NB4 (cell line): Measurements from ENCODE around the gene PPP1R37.

Experiments used
- DNase-seq: peaks from one replicate; pipeline ENCODE4 v3.0.0; 2010; ENCODE audit warnings: low read depth
- H3K4me3 ChIP-seq: one replicate; pipeline ENCODE4 v1.5.1; 2011; ENCODE audit warnings: mild to moderate bottlenecking, low read depth, low read length, moderate library complexity
- CTCF ChIP-seq: IDR thresholded peaks from one replicate; pipeline ENCODE4 v1.5.1; 2012; ENCODE audit warnings: low read depth, low read length
- MAX ChIP-seq: IDR thresholded peaks from 2 replicates; pipeline ENCODE4 v1.6.1; 2011; ENCODE audit warnings: low read depth, low read length
- MYC ChIP-seq: IDR thresholded peaks from 2 replicates; pipeline ENCODE4 v1.6.1; 2011; ENCODE audit warnings: low read depth, low read length
- POLR2A ChIP-seq: IDR thresholded peaks from 2 replicates; pipeline ENCODE4 v1.6.1; 2011; ENCODE audit warnings: mild to moderate bottlenecking; ENCODE audit not compliant: insufficient read length; ENCODE audit errors: extremely low read depth

Gene PPP1R37

GRCh38 chr19:45162608-45163143 is 69.7 kb downstream of the PPP1R37 start:
- TF ChIP-seq MAX (no peak), MYC (no peak), POLR2A (no peak), CTCF (no peak)
- DNase-seq = no peak

GRCh38 chr19:45163156-45163555 is 70.2 kb downstream of the PPP1R37 start:
- H3K4me3 ChIP-seq = no peak overlapping the region
- DNase-seq = no peak
- TF ChIP-seq CTCF (no peak), MYC (no peak), POLR2A (no peak), MAX (no peak)

More at GRCh38 chr19:45162608-45163143, 69.7 kb downstream of the PPP1R37 start:
- no peak overlapping the region for H3K4me3 ChIP-seq

GRCh38 chr19:45163751-45164460 is 70.9 kb downstream of the PPP1R37 start:
- DNase-seq = peak; percentile 62
- TF ChIP-seq CTCF (no peak), MYC (no peak), POLR2A (no peak), MAX (no peak)
- H3K4me3 ChIP-seq = no peak overlapping the region

GRCh38 chr19:45164577-45165335 is 71.8 kb downstream of the PPP1R37 start:
- H3K4me3 ChIP-seq = no peak overlapping the region
- no peak for TF ChIP-seq MYC
- TF ChIP-seq POLR2A = no peak
- no peak for TF ChIP-seq CTCF
- no peak for TF ChIP-seq MAX
- DNase-seq = peak; percentile 88

GRCh38 chr19:45166723-45167252 is 73.8 kb downstream of the PPP1R37 start:
- no peak for DNase-seq
- no peak overlapping the region for H3K4me3 ChIP-seq
- TF ChIP-seq MAX (no peak), CTCF (no peak), MYC (no peak), POLR2A (no peak)
